Uterus (tissue), 2 donors: ENCODE results near the gene FAM217A.

Source experiments
- CTCF ChIP-seq, 4 experiments: fragments of 200-600 bp in 2 of 4; fragments of 450-650 bp in 2 of 4; sonication (generic) in 2 of 4; IDR thresholded peaks; one replicate each; pipeline ENCODE4 v1.5.1; 2016 to 2019; ENCODE audit warnings: antibody characterized with exemption in 4 of 4, mild to moderate bottlenecking in 2 of 4, moderate library complexity in 1 of 4
- POLR2A ChIP-seq, 2 donors: fragments of 450-650 bp; IDR thresholded peaks; one replicate each; pipeline ENCODE4 v1.6.1; 2016; ENCODE audit warnings: antibody characterized with exemption in 2 of 2, mild to moderate bottlenecking in 1 of 2, moderate library complexity in 1 of 2

DNA sequence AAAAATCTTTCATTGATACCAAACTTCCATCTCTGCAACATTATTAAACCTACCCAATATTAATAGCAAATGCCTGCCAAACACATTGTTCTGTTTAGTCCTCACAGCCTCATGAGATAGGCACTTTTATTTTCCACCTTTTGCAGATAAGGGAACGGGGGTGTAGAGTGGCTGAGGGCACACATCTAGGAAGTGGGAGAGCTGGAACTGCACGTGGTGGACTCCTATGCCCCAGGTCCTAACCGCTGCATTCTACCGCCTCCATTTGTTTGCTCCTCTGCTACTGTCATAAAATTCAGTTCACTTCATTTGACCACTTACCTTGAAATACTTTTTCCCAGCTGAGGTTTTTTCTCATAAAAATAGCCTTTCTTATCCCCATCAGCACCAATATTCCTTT is 7.6 kb downstream of the FAM217A start:
- TF ChIP-seq POLR2A (IDR thresholded peaks at IDR 0.05) (no peak), CTCF (IDR thresholded peaks at IDR 0.05) (no peak)
